Heart left ventricle (tissue), 13 donors: Measurements from ENCODE around the gene PABPC1L2A.

Experiments
- CTCF ChIP-seq, 12 donors: fragments of 200-600 bp; sonication (generic) in 4 of 12; IDR thresholded peaks; one replicate each; pipeline versions ENCODE4 v1.5.0 to v1.8.0; 2018 to 2022; ENCODE audit warnings: antibody characterized with exemption in 12 of 12, mild to moderate bottlenecking in 5 of 12
- POLR2A ChIP-seq, 2 donors: fragments of 450-650 bp; IDR thresholded peaks; one replicate each; pipeline ENCODE4 v1.6.1; 2017; ENCODE audit warnings: antibody characterized with exemption in 2 of 2, mild to moderate bottlenecking in 2 of 2, moderate library complexity in 2 of 2
- donor health status: ischemic (EF 13 %, LVEDD 7.1; RV severe dilation, severe dysfunction).
- donor health status: DM: no; HTN: yes; CAD: no.
- donor health status: DM: no; HTN: no; CAD: no.
- donor health status: ischemic (EF 25% LVEDD 6.9; RV normal size, moderate dysfunction).
- donor health status: ischemic (EF 25% LVEDD 5.7; RV mildly dilated, moderate dysfunction).
- donor health status: ischemic (EF 35%, LVEDD 5.7; RV mildly dilated, moderate dysfunction).
- donor health status: nonischemic (EF 11% LVEDD 7.7; RV severe dilation, severe dysfunction).
- donor health status: DM: yes; HTN: yes; CAD: no.
- donor health status: PGD.
- donor health status: ischemic (EF 29% LVEDD 5.4; RV normal size, mild dysfunction).
- donor health status: nonischemic (EF 23%, LVEDD 6.1; RV moderate dilation, normal function).

DNA sequence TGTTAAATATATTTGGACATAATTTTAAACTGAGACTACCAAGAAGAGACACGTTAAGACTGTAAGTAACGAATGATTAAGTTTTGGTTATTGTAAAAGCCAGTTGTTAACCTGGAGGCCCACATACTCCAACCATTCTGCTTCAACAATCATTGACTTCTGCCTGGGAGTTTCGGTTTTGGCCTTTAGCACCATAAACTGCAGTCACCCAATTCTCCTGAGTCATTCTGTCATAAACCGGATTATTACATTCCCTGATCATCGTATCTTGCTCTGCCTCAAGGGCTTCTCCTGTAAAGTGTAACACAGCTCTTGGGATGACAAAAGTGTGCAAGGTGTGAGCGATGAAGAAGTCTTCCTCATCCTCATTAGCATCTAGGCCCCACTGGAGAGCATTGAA lies 46.9 kb upstream of the PABPC1L2A start:
- no peak for TF ChIP-seq CTCF (IDR thresholded peaks at IDR 0.05)
- TF ChIP-seq POLR2A (IDR thresholded peaks at IDR 0.05), result no peak
